ENCODE results near the gene HM13. TPM values are rescaled to one million over a fixed set of nuclear protein-coding genes. Genes with fewer than 3 reads are reported as not detected.

Gene HM13
- total and polyA plus RNA-seq, 2 of the 4 experiments (the other 2 are of a cell fraction) = 53.2 to 203 TPM

- intact Hi-C loops (cut with micrococcal nuclease) (no loop called here), in situ Hi-C loops (cut with MboI; ENCODE audit: low sequenced_read_pairs) (no loop called here), dilution Hi-C loops (cut with HindIII; ENCODE audit: low sequenced_read_pairs, unreplicated experiment) (no loop called here)
- 0 out of 2 replicates have a peak overlapping the region, but pooled peaks have one; percentile 5 for H2AK5ac ChIP-seq (ENCODE audit: low read depth, low read length)
- peaks cover 7% of the 10 kb centered on the region; the same call in 1 of the 2 replicates for H3K9me1 ChIP-seq (ENCODE audit: insufficient read depth, low read length)
- no TSS peak for BruUV-seq (replicated peaks)
- no peak overlapping the region for H4K8ac ChIP-seq (ENCODE audit: low read depth in 2 of 2, low read length in 2 of 2)
- TF ChIP-seq MAZ (IDR thresholded peaks at IDR 0.05; ENCODE audit: borderline replicate concordance, low read depth, low read length) = no peak
- no peak for TF ChIP-seq NFE2L2 (IDR thresholded peaks at IDR 0.05; ENCODE audit: low read depth, low read length)
- no peak for TF ChIP-seq FOS (IDR thresholded peaks at IDR 0.05; ENCODE audit: low read depth, low read length)
- no peak for TF ChIP-seq MXI1 (IDR thresholded peaks at IDR 0.05; ENCODE audit: borderline replicate concordance, low read depth, low read length)
- no peak for TF ChIP-seq SMC3 (IDR thresholded peaks at IDR 0.05; ENCODE audit: low read depth, low read length)
- no peak overlapping the region for H3K4me3 ChIP-seq (ENCODE audit: insufficient read depth, low read depth, low read length)
- DNase-seq = no peak
- no peak overlapping the region for H4K5ac ChIP-seq (ENCODE audit: low read depth, low read length)
- H4K20me1 ChIP-seq (ENCODE audit: insufficient read depth, low read length) = 0 out of 2 replicates have a peak, but pooled peaks cover 6% of the 10 kb centered on the region
- H3K18ac ChIP-seq (ENCODE audit: low read depth, low read length) = no peak overlapping the region
- H4K91ac ChIP-seq (ENCODE audit: insufficient read depth, low read depth, low read length) = no peak overlapping the region
- H3K27me3 ChIP-seq (ENCODE audit: control insufficient read depth, insufficient read depth, low read length) = no peaks in the 10 kb centered on the region
- no peaks in the 10 kb centered on the region for H3K4me1 ChIP-seq (ENCODE audit: control insufficient read depth, insufficient read depth, low read length)
- no peak overlapping the region for H2BK20ac ChIP-seq (ENCODE audit: low read depth, low read length)
- peak overlapping the region; percentile 8 for H2AK9ac ChIP-seq (replicated peaks; ENCODE audit: low read depth, low read length, poor library complexity)
- H3K79me1 ChIP-seq (ENCODE audit: low read depth in 1 of 2, low read length in 2 of 2) = peaks cover 30 to 55% of the 10 kb centered on the region in 2 experiments
- peaks cover 65% of the 10 kb centered on the region for H3K36me3 ChIP-seq (ENCODE audit: control insufficient read depth, insufficient read depth, low read length)
- H3K14ac ChIP-seq (replicated peaks; ENCODE audit: low read depth, low read length) = no peak overlapping the region
- H2BK120ac ChIP-seq (ENCODE audit: low read depth, low read length) = no peak overlapping the region
- H3K9ac ChIP-seq (ENCODE audit: low read depth, low read length) = no peak overlapping the region
- no peak overlapping the region for H2BK15ac ChIP-seq (ENCODE audit: low read depth, low read length)
- H3K27ac ChIP-seq (ENCODE audit: insufficient read depth, low read length) = no peak overlapping the region
- CTCF ChIA-PET = interaction anchor here (1.5 kb wide), 1 partner anchor 9 kb away, joined by 5 read pairs; no protein-coding TSS in a partner anchor
- H3K23ac ChIP-seq (ENCODE audit: low read depth, low read length) = no peak overlapping the region
- H2BK5ac ChIP-seq (ENCODE audit: low read depth, low read length, poor library complexity, severe bottlenecking) = no peak overlapping the region
- WGBS, 2 experiments (ENCODE audit: extremely low coverage in 2 of 2, insufficient read length in 1 of 2) = 73% methylated on average over 3 of the region's 11 CpGs; no CpG with 5 or more reads in 1 of the 2 experiments
- POLR2A ChIA-PET (ENCODE audit: unreplicated experiment) = no interaction called here
- peak overlapping the region; percentile 38 for H2AFZ ChIP-seq (replicated peaks; ENCODE audit: low read length, poor library complexity)
- H3K4ac ChIP-seq (ENCODE audit: low read depth, low read length) = no peak overlapping the region
- no peak overlapping the region for H3K56ac ChIP-seq (ENCODE audit: extremely low read depth, insufficient read depth, low read length)
- no peaks in the 10 kb centered on the region for H3K9me3 ChIP-seq (ENCODE audit: control insufficient read depth, insufficient read depth, low read length)
- no peak overlapping the region for H3K4me2 ChIP-seq (ENCODE audit: low read depth, low read length)
- no peak for ATAC-seq (ENCODE audit: low read depth)
Measured at GRCh38 chr20:31551163-31552081, 37.2 kb downstream of the HM13 start.

All from IMR-90 (cell line).